ENCODE measurements around the gene DNAJC5. TPM values are rescaled to one million over a fixed set of nuclear protein-coding genes. Genes with fewer than 3 reads are reported as not detected.
"Not testable (repeated sequence)": the region's sequence is repeated elsewhere in the genome, so short reads cannot be mapped to it uniquely, and the experiment has no call there.

Gene DNAJC5
- total RNA-seq, 1 experiment from 2014 or later = 44.9 TPM

DNA sequence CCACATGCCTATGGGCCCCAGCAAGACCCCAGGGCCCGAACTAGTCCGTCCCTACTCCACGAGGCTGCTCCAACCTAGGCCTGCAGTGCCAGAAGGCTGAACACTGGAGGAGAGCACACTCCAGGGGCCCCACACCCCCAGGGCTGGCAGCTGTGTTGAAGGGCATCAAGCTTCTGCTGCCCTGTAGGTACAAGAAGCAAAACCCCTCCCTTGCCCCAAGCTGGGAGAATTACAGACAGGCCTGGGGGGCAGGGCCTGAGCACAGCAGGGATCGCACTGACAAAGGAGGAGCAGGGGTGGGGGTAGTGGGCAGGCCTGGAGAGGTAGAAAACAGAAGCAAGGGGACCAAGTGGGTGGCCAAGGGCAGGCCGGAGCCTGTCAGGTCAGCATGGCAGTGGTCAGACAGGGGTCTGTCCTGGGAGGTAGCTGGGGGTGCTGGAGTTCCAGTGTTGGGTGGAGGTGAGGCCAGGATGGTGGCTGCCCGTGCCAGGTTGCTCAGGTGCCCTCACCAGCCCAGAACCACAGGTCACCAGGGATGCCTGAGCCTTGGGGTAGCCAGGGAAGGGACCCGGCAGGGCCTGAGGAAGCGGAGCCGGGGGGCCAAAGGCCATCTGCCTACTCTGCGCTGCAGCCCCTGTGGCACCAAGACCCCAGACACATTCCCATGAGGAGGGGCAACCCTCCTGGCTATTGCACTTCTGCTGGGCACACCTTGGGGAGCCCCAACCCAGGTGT is 64.2 kb downstream of the DNAJC5 start:
- H3K9me3 ChIP-seq (ENCODE audit: low read depth, low read length, poor library complexity, severe bottlenecking) = no peaks in the 10 kb centered on the region
- H3K36me3 ChIP-seq (ENCODE audit: insufficient read depth, low read length, poor library complexity, severe bottlenecking) = peaks cover 25% of the 10 kb centered on the region
- ChIA-PET POLR2A (ENCODE audit: low non-redundant PET) (no interaction called here), CTCF (no interaction called here)
- no TSS peak for BruUV-seq (replicated peaks)
- no peaks in the 10 kb centered on the region for H3K27me3 ChIP-seq (replicated peaks; ENCODE audit: insufficient read depth, low read depth, low read length, poor library complexity)
- TF ChIP-seq, protein P1, sequence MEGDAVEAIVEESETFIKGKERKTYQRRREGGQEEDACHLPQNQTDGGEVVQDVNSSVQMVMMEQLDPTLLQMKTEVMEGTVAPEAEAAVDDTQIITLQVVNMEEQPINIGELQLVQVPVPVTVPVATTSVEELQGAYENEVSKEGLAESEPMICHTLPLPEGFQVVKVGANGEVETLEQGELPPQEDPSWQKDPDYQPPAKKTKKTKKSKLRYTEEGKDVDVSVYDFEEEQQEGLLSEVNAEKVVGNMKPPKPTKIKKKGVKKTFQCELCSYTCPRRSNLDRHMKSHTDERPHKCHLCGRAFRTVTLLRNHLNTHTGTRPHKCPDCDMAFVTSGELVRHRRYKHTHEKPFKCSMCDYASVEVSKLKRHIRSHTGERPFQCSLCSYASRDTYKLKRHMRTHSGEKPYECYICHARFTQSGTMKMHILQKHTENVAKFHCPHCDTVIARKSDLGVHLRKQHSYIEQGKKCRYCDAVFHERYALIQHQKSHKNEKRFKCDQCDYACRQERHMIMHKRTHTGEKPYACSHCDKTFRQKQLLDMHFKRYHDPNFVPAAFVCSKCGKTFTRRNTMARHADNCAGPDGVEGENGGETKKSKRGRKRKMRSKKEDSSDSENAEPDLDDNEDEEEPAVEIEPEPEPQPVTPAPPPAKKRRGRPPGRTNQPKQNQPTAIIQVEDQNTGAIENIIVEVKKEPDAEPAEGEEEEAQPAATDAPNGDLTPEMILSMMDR (conservative IDR thresholded peaks at IDR 0.05; ENCODE audit: low read depth, low read length) = no peak
- TF ChIP-seq EZH2 (IDR thresholded peaks at IDR 0.05; ENCODE audit: borderline replicate concordance, low read depth, low read length, poor library complexity, severe bottlenecking) = no peak
- peak overlapping the region; percentile 10 for H3K27ac ChIP-seq (ENCODE audit: low read depth, low read length, poor library complexity, severe bottlenecking)
- H3K4me1 ChIP-seq (ENCODE audit: insufficient read depth, low read length, poor library complexity, severe bottlenecking) = peaks cover 12% of the 10 kb centered on the region
- intact Hi-C loops (cut with micrococcal nuclease; ENCODE audit: unreplicated experiment) = no loop called here
- no peak overlapping the region for H3K4me3 ChIP-seq (ENCODE audit: low read depth, low read length, poor library complexity, severe bottlenecking)
- no peak for DNase-seq (ENCODE audit: low spot score)

DNA sequence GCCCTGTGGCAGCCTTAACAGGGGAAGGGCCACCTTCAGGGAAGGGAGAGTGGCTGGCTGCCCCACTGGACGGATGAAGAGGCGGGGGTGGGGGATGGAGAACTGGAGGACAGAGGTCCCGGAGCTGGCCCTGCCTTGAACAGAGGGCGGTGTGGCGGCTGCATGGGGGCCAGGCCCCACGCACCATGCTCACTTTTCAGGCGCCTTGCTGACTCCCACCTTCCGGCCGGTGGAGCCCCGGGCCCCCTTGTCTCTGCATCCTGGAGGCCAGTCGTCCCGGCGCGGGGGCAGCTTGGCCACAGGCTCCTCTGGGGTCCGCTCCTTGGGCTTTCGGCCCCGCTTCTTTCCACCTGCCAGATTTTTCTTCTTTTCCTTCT is 64.8 kb downstream of the DNAJC5 start:
- Histone ChIP-seq H3K9me3 (ENCODE audit: low read depth, low read length, poor library complexity, severe bottlenecking) (no peaks in the 10 kb centered on the region), H3K4me1 (ENCODE audit: insufficient read depth, low read length, poor library complexity, severe bottlenecking) (peaks cover 12% of the 10 kb centered on the region), H3K4me3 (ENCODE audit: low read depth, low read length, poor library complexity, severe bottlenecking) (no peak overlapping the region), H3K36me3 (ENCODE audit: insufficient read depth, low read length, poor library complexity, severe bottlenecking) (peaks cover 29% of the 10 kb centered on the region), H3K27ac (ENCODE audit: low read depth, low read length, poor library complexity, severe bottlenecking) (no peak overlapping the region), H3K27me3 (replicated peaks; ENCODE audit: insufficient read depth, low read depth, low read length, poor library complexity) (no peaks in the 10 kb centered on the region)
- TF ChIP-seq, protein P1 (conservative IDR thresholded peaks at IDR 0.05; ENCODE audit: low read depth, low read length) = no peak
- TF ChIP-seq EZH2 (IDR thresholded peaks at IDR 0.05; ENCODE audit: borderline replicate concordance, low read depth, low read length, poor library complexity, severe bottlenecking) = no peak
- ChIA-PET POLR2A (ENCODE audit: low non-redundant PET) (no interaction called here), CTCF (no interaction called here)
- intact Hi-C loops (cut with micrococcal nuclease; ENCODE audit: unreplicated experiment) = no loop called here
- BruUV-seq (replicated peaks) = no TSS peak
- no peak for DNase-seq (ENCODE audit: low spot score)

DNA sequence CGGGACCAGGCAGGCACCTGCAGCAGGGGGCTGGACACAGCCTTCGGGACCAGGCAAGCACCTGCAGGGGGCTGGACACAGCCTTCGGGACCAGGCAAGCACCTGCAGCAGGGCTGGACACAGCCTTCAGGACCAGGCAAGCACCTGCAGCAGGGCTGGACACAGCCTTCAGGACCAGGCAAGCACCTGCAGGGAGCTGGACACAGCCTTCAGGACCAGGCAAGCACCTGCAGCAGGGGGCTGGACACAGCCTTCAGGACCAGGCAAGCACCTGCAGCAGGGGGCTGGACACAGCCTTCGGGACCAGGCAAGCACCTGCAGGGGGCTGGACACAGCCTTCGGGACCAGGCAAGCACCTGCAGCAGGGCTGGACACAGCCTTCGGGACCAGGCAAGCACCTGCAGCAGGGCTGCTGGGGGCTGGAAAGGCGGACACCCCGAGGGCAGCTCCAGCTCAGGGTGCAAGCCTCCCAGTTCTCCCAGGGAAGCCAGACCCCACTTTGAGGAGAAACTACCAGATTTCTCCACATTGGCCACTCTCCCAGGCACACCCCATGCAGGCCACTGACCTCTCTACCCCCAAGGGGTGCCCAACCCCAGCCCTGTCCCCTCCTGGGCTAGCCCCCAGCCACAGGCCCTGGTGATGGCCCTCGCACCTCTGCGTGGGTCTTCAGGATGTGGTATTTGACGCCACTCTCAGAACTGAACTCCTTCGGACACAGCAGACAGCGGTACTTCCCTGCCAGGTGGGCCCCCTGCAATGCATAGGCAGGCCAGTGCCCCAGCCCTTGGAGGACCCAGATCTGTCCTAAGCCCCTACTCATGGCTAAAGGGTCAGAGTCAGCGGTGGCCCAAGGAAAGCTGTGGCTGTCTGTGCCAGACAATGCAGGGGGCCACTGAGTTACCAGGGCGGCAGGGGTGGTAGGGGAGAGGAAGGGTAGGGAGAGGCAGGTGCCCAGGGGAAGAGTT is 66.0 kb downstream of the DNAJC5 start:
- DNase-seq (ENCODE audit: low spot score); H3K27me3 ChIP-seq (replicated peaks; ENCODE audit: insufficient read depth, low read depth, low read length, poor library complexity); CTCF ChIA-PET; POLR2A ChIA-PET (ENCODE audit: low non-redundant PET); H3K9me3 ChIP-seq (ENCODE audit: low read depth, low read length, poor library complexity, severe bottlenecking); intact Hi-C loops (cut with micrococcal nuclease; ENCODE audit: unreplicated experiment); BruUV-seq (replicated peaks); H3K27ac ChIP-seq (ENCODE audit: low read depth, low read length, poor library complexity, severe bottlenecking); H3K4me3 ChIP-seq (ENCODE audit: low read depth, low read length, poor library complexity, severe bottlenecking): not testable (repeated sequence)
- Histone ChIP-seq H3K36me3 (ENCODE audit: insufficient read depth, low read length, poor library complexity, severe bottlenecking) (peaks cover 30% of the 10 kb centered on the region), H3K4me1 (ENCODE audit: insufficient read depth, low read length, poor library complexity, severe bottlenecking) (peaks cover 12% of the 10 kb centered on the region)

Data from A673 (cell line).